WTC11 (cell line): Measurements from ENCODE around the gene GPR176. TPM values are rescaled to one million over a fixed set of nuclear protein-coding genes. Genes with fewer than 3 reads are reported as not detected.
A peak's percentile ranks its signal among the peaks of the same experiment; 100 is the strongest.

Experiments used
- ATAC-seq: fragments of 200-7000 bp; cut with Tn5 transposase; 2 replicates; pipeline ENCODE4 v1.10.0; 2021; ENCODE audit warnings: mild to moderate bottlenecking, moderate library complexity
- CTCF ChIA-PET: fragments of 300-600 bp; sonication (Branson Sonifier 250); formaldehyde crosslinking; loops from one replicate; lab custom pipeline; 2021; ENCODE audit warnings: antibody characterized with exemption; lab: Charles Lee
- POLR2A ChIA-PET: fragments of 350-600 bp; sonication (Branson Sonifier 250); formaldehyde crosslinking; loops from one replicate; lab custom pipeline; 2021; ENCODE audit warnings: antibody characterized with exemption; lab: Charles Lee
- DNase-seq: peaks from one replicate; pipeline ENCODE4 v3.0.0; 2021; ENCODE audit warnings: low spot score
- H3K27ac Mint-ChIP-seq: 2 replicates; pipeline ENCODE4 v1.8.0; 2021; ENCODE audit warnings: mixed read lengths
- H3K27me3 Mint-ChIP-seq: 2 replicates; pipeline ENCODE4 v1.8.0; 2021; ENCODE audit warnings: low read depth, mild to moderate bottlenecking, moderate library complexity, mixed read lengths
- H3K36me3 Mint-ChIP-seq: 2 replicates; pipeline ENCODE4 v1.8.0; 2021; ENCODE audit warnings: mixed read lengths
- H3K4me1 Mint-ChIP-seq: 2 replicates; pipeline ENCODE4 v1.8.0; 2022; ENCODE audit warnings: mixed read lengths
- H3K4me3 Mint-ChIP-seq: 2 replicates; pipeline ENCODE4 v1.8.0; 2021; ENCODE audit warnings: mild to moderate bottlenecking, moderate library complexity, mixed read lengths
- H3K9me3 Mint-ChIP-seq: 2 replicates; pipeline ENCODE4 v1.8.0; 2021; ENCODE audit warnings: mixed read lengths
- CREB1 ChIP-seq: sonication (generic); formaldehyde crosslinking; IDR thresholded peaks from 2 replicates; pipeline ENCODE4 v1.8.0; 2023; ENCODE audit warnings: mild to moderate bottlenecking, missing genetic modification reagents
- FOXK1 ChIP-seq: sonication (generic); formaldehyde crosslinking; IDR thresholded peaks from 2 replicates; pipeline ENCODE4 v1.8.0; 2022; ENCODE audit warnings: mild to moderate bottlenecking, moderate library complexity, missing genetic modification reagents
- GABPB1 ChIP-seq: sonication (generic); formaldehyde crosslinking; IDR thresholded peaks from 2 replicates; pipeline ENCODE4 v1.8.1; 2023; ENCODE audit warnings: mild to moderate bottlenecking, missing genetic modification reagents
- GRHL2 ChIP-seq: fragments of 250-450 bp; sonication (Bioruptor Pico); IDR thresholded peaks from 2 replicates; pipeline ENCODE4 v1.8.0; 2022; ENCODE audit warnings: mild to moderate bottlenecking, moderate library complexity; ENCODE audit not compliant: insufficient replicate concordance, severe bottlenecking
- GTF2I ChIP-seq: fragments of 250-450 bp; sonication (Bioruptor Pico); conservative IDR thresholded peaks from 2 replicates; pipeline ENCODE4 v1.4.0; 2021; ENCODE audit warnings: mild to moderate bottlenecking
- NFATC4 ChIP-seq: fragments of 250-450 bp; sonication (Bioruptor Pico); IDR thresholded peaks from 2 replicates; pipeline ENCODE4 v1.9.0; 2021; ENCODE audit warnings: mild to moderate bottlenecking
- NFE2L1 ChIP-seq: sonication (generic); formaldehyde crosslinking; IDR thresholded peaks from 2 replicates; pipeline ENCODE4 v1.8.1; 2023; ENCODE audit warnings: missing genetic modification reagents
- NR1H2 ChIP-seq: sonication (generic); formaldehyde crosslinking; IDR thresholded peaks from 2 replicates; pipeline ENCODE4 v1.9.0; 2021; ENCODE audit warnings: mild to moderate bottlenecking, moderate library complexity, missing genetic modification reagents
- OVOL2 ChIP-seq: fragments of 250-450 bp; sonication (Bioruptor Pico); IDR thresholded peaks from 2 replicates; pipeline ENCODE4 v1.9.0; 2021; ENCODE audit warnings: mild to moderate bottlenecking, borderline replicate concordance
- PRRX2 ChIP-seq: fragments of 250-450 bp; sonication (Bioruptor Pico); IDR thresholded peaks from 2 replicates; pipeline ENCODE4 v1.8.0; 2021; ENCODE audit warnings: mild to moderate bottlenecking
- TCF7 ChIP-seq: sonication (generic); formaldehyde crosslinking; IDR thresholded peaks from 2 replicates; pipeline ENCODE4 v1.8.0; 2022; ENCODE audit warnings: mild to moderate bottlenecking, low read depth, missing genetic modification reagents, moderate library complexity
- ZBTB21 ChIP-seq: sonication (generic); formaldehyde crosslinking; IDR thresholded peaks from 2 replicates; pipeline ENCODE4 v1.8.1; 2023; ENCODE audit warnings: mild to moderate bottlenecking, missing genetic modification reagents, borderline replicate concordance
- ZNF423 ChIP-seq: fragments of 250-450 bp; sonication (Bioruptor Pico); IDR thresholded peaks from 2 replicates; pipeline ENCODE4 v2.1.2; 2022; ENCODE audit warnings: mild to moderate bottlenecking, moderate library complexity
- total RNA-seq: library from RNA; stranded (reverse); gene quantifications from 3 replicates; pipeline ENCODE4 v1.2.3, GENCODE V29; 2021
- TF ChIP-seq, protein P1 (sequence below): sonication (generic); formaldehyde crosslinking; IDR thresholded peaks from 2 replicates; pipeline ENCODE4 v1.8.1; 2022; ENCODE audit warnings: low read depth, mild to moderate bottlenecking, moderate library complexity, missing genetic modification reagents, borderline replicate concordance
- TF ChIP-seq, protein P2 (sequence below): sonication (generic); formaldehyde crosslinking; conservative IDR thresholded peaks from 2 replicates; pipeline ENCODE4 v1.8.1; 2022; ENCODE audit warnings: mild to moderate bottlenecking, missing genetic modification reagents
- TF ChIP-seq, protein P3 (sequence below): fragments of 250-450 bp; sonication (Bioruptor Pico); IDR thresholded peaks from 2 replicates; pipeline ENCODE4 v1.9.0; 2021; ENCODE audit warnings: moderate library complexity, mild to moderate bottlenecking, inconsistent platforms, borderline replicate concordance
- TF ChIP-seq, protein P4 (sequence below): sonication (generic); formaldehyde crosslinking; IDR thresholded peaks from 2 replicates; pipeline ENCODE4 v1.8.1; 2022; ENCODE audit warnings: mild to moderate bottlenecking, missing genetic modification reagents, moderate library complexity, borderline replicate concordance
- TF ChIP-seq, protein P5 (sequence below): sonication (generic); formaldehyde crosslinking; IDR thresholded peaks from 2 replicates; pipeline ENCODE4 v1.8.0; 2022; ENCODE audit warnings: missing genetic modification reagents
- TF ChIP-seq, protein P6 (sequence below): fragments of 250-450 bp; sonication (Bioruptor Pico); conservative IDR thresholded peaks from 2 replicates; pipeline ENCODE4 v1.9.0; 2021; ENCODE audit warnings: mild to moderate bottlenecking
- TF ChIP-seq, protein P7 (sequence below): sonication (generic); formaldehyde crosslinking; IDR thresholded peaks from 2 replicates; pipeline ENCODE4 v1.8.0; 2023; ENCODE audit warnings: missing genetic modification reagents, mild to moderate bottlenecking, borderline replicate concordance

Gene GPR176
- total RNA-seq, 1 experiment from 2014 or later = 117 TPM

DNA sequence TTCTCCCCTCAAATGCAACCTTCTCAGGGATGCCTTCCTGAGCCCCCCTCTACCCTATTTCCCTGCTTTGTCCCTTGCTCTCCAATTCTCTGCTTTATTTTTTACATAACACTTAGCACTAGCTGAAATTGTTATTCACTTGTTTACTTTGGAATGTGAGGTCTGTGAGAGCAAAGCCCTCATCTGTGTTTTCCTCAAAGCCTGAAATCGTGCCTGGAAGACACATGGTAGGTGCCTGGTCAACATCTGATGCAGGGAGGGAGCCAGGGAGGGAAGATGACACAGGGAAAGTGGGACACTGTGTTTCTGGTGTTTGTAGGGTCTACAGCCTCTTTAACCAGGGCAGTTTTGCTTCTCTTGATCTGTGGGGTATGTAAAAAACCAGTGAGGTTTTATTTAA is 37.4 kb upstream of the GPR176 start:
- Mint-ChIP-seq H3K36me3 (peaks cover 53% of the 10 kb centered on the region), H3K4me3 (no peak overlapping the region), H3K27ac (peak overlapping the region; percentile 78), H3K9me3 (no peaks in the 10 kb centered on the region), H3K27me3 (no peaks in the 10 kb centered on the region), H3K4me1 (peaks cover 8% of the 10 kb centered on the region)
- ATAC-seq (no peak; the same call in none of the 2 replicates), DNase-seq (no peak)
- CTCF ChIA-PET = no interaction called here
- TF ChIP-seq NR1H2 (CRISPR knock-in tag) (no peak), ZBTB21 (CRISPR knock-in tag) (no peak)
- TF ChIP-seq, protein P1, sequence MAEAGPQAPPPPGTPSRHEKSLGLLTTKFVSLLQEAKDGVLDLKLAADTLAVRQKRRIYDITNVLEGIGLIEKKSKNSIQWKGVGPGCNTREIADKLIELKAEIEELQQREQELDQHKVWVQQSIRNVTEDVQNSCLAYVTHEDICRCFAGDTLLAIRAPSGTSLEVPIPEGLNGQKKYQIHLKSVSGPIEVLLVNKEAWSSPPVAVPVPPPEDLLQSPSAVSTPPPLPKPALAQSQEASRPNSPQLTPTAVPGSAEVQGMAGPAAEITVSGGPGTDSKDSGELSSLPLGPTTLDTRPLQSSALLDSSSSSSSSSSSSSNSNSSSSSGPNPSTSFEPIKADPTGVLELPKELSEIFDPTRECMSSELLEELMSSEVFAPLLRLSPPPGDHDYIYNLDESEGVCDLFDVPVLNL = no peak
- TF ChIP-seq, protein P2, sequence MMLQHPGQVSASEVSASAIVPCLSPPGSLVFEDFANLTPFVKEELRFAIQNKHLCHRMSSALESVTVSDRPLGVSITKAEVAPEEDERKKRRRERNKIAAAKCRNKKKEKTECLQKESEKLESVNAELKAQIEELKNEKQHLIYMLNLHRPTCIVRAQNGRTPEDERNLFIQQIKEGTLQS (CRISPR knock-in tag) = no peak
- POLR2A ChIA-PET = no interaction called here

DNA sequence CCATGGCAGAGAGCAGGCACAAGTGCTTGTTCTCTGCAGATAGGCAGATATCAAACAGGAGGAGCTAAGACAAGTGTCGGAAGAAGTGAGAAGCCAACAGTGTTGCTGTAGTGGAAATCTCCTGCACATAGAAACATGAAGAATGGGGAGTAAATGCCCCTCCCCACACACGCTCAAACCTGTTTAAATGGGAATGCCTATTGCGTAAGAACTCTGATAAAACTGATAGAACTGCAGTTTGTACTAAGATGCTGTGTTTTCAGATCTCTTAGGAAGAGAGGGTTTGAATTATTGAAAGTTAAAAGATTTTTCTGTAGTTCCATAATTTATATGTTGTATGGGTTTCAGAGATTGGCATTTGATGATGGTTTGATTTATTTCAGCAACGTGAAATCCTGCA is 33.5 kb upstream of the GPR176 start:
- POLR2A ChIA-PET = no interaction called here
- DNase-seq = no peak
- H3K36me3 Mint-ChIP-seq = peaks cover 70% of the 10 kb centered on the region
- CTCF ChIA-PET = interaction anchor here (1.3 kb wide), 1 partner anchor 66 kb away, joined by 3 read pairs; no protein-coding TSS in a partner anchor
- H3K27ac Mint-ChIP-seq = no peak overlapping the region; the same call in 1 of the 2 replicates
- peaks cover 11% of the 10 kb centered on the region for H3K4me1 Mint-ChIP-seq
- no peaks in the 10 kb centered on the region for H3K9me3 Mint-ChIP-seq
- H3K27me3 Mint-ChIP-seq = no peaks in the 10 kb centered on the region
- ATAC-seq = no peak
- no peak overlapping the region for H3K4me3 Mint-ChIP-seq
- TF ChIP-seq PRRX2 (CRISPR knock-in tag) (no peak), GRHL2 (no peak), NR1H2 (CRISPR knock-in tag) (no peak), GABPB1 (CRISPR knock-in tag) (no peak), GTF2I (no peak), OVOL2 (CRISPR knock-in tag) (no peak), NFE2L1 (CRISPR knock-in tag) (no peak), NFATC4 (no peak), ZNF423 (CRISPR knock-in tag) (no peak), CREB1 (CRISPR knock-in tag) (no peak), TCF7 (CRISPR knock-in tag) (no peak), FOXK1 (no peak)
- TF ChIP-seq, protein P3, sequence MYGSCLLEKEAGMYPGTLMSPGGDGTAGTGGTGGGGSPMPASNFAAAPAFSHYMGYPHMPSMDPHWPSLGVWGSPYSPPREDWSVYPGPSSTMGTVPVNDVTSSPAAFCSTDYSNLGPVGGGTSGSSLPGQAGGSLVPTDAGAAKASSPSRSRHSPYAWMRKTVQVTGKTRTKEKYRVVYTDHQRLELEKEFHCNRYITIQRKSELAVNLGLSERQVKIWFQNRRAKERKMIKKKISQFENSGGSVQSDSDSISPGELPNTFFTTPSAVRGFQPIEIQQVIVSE (CRISPR knock-in tag) = no peak
- TF ChIP-seq, protein P4, sequence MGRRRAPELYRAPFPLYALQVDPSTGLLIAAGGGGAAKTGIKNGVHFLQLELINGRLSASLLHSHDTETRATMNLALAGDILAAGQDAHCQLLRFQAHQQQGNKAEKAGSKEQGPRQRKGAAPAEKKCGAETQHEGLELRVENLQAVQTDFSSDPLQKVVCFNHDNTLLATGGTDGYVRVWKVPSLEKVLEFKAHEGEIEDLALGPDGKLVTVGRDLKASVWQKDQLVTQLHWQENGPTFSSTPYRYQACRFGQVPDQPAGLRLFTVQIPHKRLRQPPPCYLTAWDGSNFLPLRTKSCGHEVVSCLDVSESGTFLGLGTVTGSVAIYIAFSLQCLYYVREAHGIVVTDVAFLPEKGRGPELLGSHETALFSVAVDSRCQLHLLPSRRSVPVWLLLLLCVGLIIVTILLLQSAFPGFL = no peak
- TF ChIP-seq, protein P5, sequence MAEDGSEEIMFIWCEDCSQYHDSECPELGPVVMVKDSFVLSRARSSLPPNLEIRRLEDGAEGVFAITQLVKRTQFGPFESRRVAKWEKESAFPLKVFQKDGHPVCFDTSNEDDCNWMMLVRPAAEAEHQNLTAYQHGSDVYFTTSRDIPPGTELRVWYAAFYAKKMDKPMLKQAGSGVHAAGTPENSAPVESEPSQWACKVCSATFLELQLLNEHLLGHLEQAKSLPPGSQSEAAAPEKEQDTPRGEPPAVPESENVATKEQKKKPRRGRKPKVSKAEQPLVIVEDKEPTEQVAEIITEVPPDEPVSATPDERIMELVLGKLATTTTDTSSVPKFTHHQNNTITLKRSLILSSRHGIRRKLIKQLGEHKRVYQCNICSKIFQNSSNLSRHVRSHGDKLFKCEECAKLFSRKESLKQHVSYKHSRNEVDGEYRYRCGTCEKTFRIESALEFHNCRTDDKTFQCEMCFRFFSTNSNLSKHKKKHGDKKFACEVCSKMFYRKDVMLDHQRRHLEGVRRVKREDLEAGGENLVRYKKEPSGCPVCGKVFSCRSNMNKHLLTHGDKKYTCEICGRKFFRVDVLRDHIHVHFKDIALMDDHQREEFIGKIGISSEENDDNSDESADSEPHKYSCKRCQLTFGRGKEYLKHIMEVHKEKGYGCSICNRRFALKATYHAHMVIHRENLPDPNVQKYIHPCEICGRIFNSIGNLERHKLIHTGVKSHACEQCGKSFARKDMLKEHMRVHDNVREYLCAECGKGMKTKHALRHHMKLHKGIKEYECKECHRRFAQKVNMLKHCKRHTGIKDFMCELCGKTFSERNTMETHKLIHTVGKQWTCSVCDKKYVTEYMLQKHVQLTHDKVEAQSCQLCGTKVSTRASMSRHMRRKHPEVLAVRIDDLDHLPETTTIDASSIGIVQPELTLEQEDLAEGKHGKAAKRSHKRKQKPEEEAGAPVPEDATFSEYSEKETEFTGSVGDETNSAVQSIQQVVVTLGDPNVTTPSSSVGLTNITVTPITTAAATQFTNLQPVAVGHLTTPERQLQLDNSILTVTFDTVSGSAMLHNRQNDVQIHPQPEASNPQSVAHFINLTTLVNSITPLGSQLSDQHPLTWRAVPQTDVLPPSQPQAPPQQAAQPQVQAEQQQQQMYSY (CRISPR knock-in tag) = no peak
- TF ChIP-seq, protein P6, sequence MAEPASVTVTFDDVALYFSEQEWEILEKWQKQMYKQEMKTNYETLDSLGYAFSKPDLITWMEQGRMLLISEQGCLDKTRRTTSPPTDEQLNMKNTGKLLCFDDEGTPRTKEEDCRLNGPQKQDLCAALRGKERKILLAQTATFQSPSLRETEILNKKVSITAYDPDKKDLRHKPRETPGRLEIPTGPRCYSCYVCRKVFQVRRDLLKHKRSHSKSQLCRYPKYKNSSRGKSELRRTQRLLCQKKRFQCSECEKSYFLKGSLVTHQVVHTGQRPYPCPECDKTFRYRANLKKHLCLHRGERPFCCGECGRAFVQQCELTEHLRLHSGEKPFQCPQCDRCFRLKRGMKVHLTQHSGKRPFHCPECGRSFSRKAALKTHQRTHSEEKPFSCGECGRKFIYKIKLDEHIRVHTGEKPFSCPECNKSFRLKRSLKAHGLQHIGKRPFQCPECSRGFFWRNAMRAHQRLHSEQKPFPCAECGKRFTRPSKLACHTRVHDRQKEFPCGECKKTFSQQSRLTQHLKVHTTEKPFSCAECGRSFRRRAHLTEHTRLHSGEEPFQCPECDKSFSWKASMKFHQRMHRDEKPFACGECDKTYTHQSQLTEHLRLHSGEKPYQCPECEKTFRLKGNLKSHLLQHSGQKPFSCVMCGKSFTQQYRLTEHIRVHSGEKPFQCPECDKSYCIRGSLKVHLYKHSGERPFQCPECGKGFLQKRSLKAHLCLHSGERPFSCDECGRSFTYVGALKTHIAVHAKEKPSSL = no peak
- TF ChIP-seq, protein P7, sequence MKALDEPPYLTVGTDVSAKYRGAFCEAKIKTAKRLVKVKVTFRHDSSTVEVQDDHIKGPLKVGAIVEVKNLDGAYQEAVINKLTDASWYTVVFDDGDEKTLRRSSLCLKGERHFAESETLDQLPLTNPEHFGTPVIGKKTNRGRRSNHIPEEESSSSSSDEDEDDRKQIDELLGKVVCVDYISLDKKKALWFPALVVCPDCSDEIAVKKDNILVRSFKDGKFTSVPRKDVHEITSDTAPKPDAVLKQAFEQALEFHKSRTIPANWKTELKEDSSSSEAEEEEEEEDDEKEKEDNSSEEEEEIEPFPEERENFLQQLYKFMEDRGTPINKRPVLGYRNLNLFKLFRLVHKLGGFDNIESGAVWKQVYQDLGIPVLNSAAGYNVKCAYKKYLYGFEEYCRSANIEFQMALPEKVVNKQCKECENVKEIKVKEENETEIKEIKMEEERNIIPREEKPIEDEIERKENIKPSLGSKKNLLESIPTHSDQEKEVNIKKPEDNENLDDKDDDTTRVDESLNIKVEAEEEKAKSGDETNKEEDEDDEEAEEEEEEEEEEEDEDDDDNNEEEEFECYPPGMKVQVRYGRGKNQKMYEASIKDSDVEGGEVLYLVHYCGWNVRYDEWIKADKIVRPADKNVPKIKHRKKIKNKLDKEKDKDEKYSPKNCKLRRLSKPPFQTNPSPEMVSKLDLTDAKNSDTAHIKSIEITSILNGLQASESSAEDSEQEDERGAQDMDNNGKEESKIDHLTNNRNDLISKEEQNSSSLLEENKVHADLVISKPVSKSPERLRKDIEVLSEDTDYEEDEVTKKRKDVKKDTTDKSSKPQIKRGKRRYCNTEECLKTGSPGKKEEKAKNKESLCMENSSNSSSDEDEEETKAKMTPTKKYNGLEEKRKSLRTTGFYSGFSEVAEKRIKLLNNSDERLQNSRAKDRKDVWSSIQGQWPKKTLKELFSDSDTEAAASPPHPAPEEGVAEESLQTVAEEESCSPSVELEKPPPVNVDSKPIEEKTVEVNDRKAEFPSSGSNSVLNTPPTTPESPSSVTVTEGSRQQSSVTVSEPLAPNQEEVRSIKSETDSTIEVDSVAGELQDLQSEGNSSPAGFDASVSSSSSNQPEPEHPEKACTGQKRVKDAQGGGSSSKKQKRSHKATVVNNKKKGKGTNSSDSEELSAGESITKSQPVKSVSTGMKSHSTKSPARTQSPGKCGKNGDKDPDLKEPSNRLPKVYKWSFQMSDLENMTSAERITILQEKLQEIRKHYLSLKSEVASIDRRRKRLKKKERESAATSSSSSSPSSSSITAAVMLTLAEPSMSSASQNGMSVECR (CRISPR knock-in tag) = no peak
